BJ (cell line): Measurements from ENCODE around the gene HOXD4. TPM values are rescaled to one million over a fixed set of nuclear protein-coding genes. Genes with fewer than 3 reads are reported as not detected.

Source experiments
- CTCF ChIA-PET: fragments of 350-600 bp; formaldehyde crosslinking; extraction: SDS; loops from one replicate; lab custom pipeline; 2021; ENCODE audit warnings: antibody characterized with exemption, inconsistent platforms; lab: Yijun Ruan, JAX
- POLR2A ChIA-PET: fragments of 300-600 bp; sonication (Branson Sonifier 250); formaldehyde crosslinking; extraction: SDS; loops from one replicate; lab custom pipeline; 2021; ENCODE audit warnings: antibody characterized with exemption; lab: Charles Lee
- DNase-seq: peaks from one replicate; pipeline ENCODE4 v3.0.0-alpha.2; 2011; ENCODE audit warnings: low read depth
- H3K27me3 ChIP-seq: 2 replicates; pipeline ENCODE4 v1.6.0; 2011; ENCODE audit warnings: low read length; ENCODE audit not compliant: control insufficient read depth, insufficient read depth
- H3K36me3 ChIP-seq: 2 replicates; pipeline ENCODE4 v1.5.1; 2011; ENCODE audit warnings: low read length; ENCODE audit not compliant: control insufficient read depth, insufficient read depth
- H3K4me3 ChIP-seq: 2 replicates; pipeline ENCODE4 v1.5.1; 2011; ENCODE audit warnings: low read depth, mild to moderate bottlenecking, control low read depth, low read length
- CTCF ChIP-seq: IDR thresholded peaks from 2 replicates; pipeline ENCODE4 v1.5.1; 2011; ENCODE audit warnings: low read depth, mild to moderate bottlenecking, control low read depth, inconsistent platforms, low read length, moderate library complexity; ENCODE audit not compliant: insufficient read depth
- polyA plus RNA-seq: library from polyadenylated mRNA; depleted of rRNA; stranded (reverse); fragments of >200 nt; gene quantifications from 2 replicates; pipeline ENCODE4 v1.2.3, GENCODE V29; 2011

HOXD4 gene
- polyA plus RNA-seq, 1 experiment: 0.28 TPM

- peaks cover 1% of the 10 kb centered on the region; the same call in 1 of the 2 replicates for H3K27me3 ChIP-seq
- ChIA-PET POLR2A (no interaction called here), CTCF (interaction anchor here (3.0 kb wide), 1 partner anchor 9 kb away, joined by 11 read pairs; no protein-coding TSS in a partner anchor)
- no peak for TF ChIP-seq CTCF
- no peak for DNase-seq
- H3K36me3 ChIP-seq: peaks cover 2% of the 10 kb centered on the region; the same call in 1 of the 2 replicates
- H3K4me3 ChIP-seq: no peak overlapping the region
Observed at GRCh38 chr2:176117823-176118371, 33.5 kb upstream of the HOXD4 start.

- Histone ChIP-seq H3K4me3 (no peak overlapping the region), H3K27me3 (peaks cover 3% of the 10 kb centered on the region), H3K36me3 (peaks cover 2% of the 10 kb centered on the region; the same call in 1 of the 2 replicates)
- CTCF ChIA-PET: no interaction called here
- POLR2A ChIA-PET: no interaction called here
- no peak for DNase-seq
- TF ChIP-seq CTCF: peak; percentile 26; the same call in 1 of the 2 replicates
Observed at GRCh38 chr2:176118601-176119339, 32.6 kb upstream of the HOXD4 start.

GRCh38 chr2:176120364-176121189 lies 30.8 kb upstream of the HOXD4 start:
- H3K36me3 ChIP-seq: peaks cover 2% of the 10 kb centered on the region; the same call in 1 of the 2 replicates
- CTCF ChIA-PET: interaction anchor here (0.7 to 1.8 kb wide), 3 partner anchors 10 to 544 kb away, joined by 3 to 5 read pairs (median 3); no protein-coding TSS in a partner anchor
- no peak overlapping the region for H3K4me3 ChIP-seq
- POLR2A ChIA-PET: no interaction called here
- no peak for TF ChIP-seq CTCF
- DNase-seq: no peak
- peaks cover 3% of the 10 kb centered on the region for H3K27me3 ChIP-seq

GRCh38 chr2:176121190-176122051 lies 29.9 kb upstream of the HOXD4 start:
- Histone ChIP-seq H3K36me3 (peaks cover 2% of the 10 kb centered on the region; the same call in 1 of the 2 replicates), H3K4me3 (no peak overlapping the region), H3K27me3 (peaks cover 5% of the 10 kb centered on the region)
- no peak for DNase-seq
- TF ChIP-seq CTCF: no peak
- ChIA-PET CTCF (interaction anchor here (1.0 to 1.8 kb wide), 3 partner anchors 11 to 517 kb away, joined by 3 to 5 read pairs (median 3); no protein-coding TSS in a partner anchor), POLR2A (no interaction called here)
